Measurements from ENCODE around the gene DDTL. TPM values are rescaled to one million over a fixed set of nuclear protein-coding genes. Genes with fewer than 3 reads are reported as not detected.
"Not testable (repeated sequence)": the region's sequence is repeated elsewhere in the genome, so short reads cannot be mapped to it uniquely, and the experiment has no call there.

DDTL gene
- total RNA-seq, 4 donors from 2014 or later: 0.27 to 1.7 (median 1.4) TPM; not detected in 1

GRCh38 chr22:23970816-23971486 is 4.3 kb downstream of the DDTL start:
- TF ChIP-seq POLR2A (IDR thresholded peaks at IDR 0.05): no peak
- peaks cover 8 to 16% of the 10 kb centered on the region in 2 donors for H3K36me3 ChIP-seq
- no peaks in the 10 kb centered on the region for H3K27me3 ChIP-seq
- WGBS, 2 donors: 77 to 88% methylated on average over 6 of the region's 6 CpGs
- intact Hi-C loops (cut with DNase I): loop anchor here (5.0 kb wide), 1 partner anchor 44 kb away; no protein-coding TSS in a partner anchor
- no peak overlapping the region for H3K4me3 ChIP-seq (replicated peaks in 1 of 3)
- no peaks in the 10 kb centered on the region for H3K4me1 ChIP-seq
- no peaks in the 10 kb centered on the region for H3K9me3 ChIP-seq
- no peak overlapping the region for H3K27ac ChIP-seq
- DNase-seq: no peak

DNA sequence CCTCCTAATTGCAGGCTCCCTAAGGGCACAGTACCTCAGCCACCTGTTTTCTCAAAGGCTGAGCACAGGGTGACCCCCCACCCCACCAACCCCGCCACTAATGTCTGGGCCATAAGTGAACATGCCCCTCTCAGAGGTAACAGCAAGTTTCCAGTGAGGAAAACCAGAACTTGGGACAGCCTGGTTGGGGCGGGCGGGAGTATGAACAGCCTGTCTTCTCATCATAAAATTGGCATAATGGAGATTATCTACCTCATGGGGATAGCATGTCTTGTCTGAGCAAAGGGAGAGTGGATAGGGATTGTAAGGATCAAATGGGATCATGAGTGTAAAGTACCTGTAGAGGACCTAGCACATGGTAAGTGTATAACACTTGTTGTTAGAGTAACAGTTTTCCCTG is 5.2 kb downstream of the DDTL start:
- 94 to 97% methylated on average over 3 of the region's 3 CpGs for WGBS, 2 donors
- intact Hi-C loops (cut with DNase I): loop anchor here (5.0 kb wide), 1 partner anchor 45 kb away; no protein-coding TSS in a partner anchor
- not testable (repeated sequence) for DNase-seq

DNA sequence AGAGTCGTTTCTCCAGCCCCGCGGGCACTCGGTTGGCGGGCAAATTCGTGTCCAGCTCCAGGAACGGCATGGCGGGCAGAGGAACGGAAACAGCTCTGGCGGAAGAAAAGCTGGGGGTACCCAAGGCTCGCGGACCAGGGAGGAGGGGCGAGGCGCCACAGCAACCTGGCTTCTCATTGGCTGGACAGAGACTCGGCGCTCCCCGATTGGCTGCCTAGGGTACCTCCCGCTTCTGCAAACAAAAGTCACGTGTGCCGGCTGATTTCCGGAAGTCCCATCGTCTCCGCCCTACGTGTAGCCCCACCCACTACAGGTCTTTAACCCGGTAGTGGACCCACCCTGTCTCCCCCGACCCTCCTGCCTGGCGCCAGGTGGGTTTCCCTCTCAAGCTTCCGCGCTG is 7.7 kb downstream of the DDTL start, which contains the start of gene DDT:
Gene DDT (minus strand): TSS at position 97 of the 400 bp plus-strand sequence. CDS start 27 bp downstream, at position 70.
- not testable (repeated sequence) for DNase-seq; H3K9me3 ChIP-seq; H3K27ac ChIP-seq; H3K4me1 ChIP-seq; H3K4me3 ChIP-seq (replicated peaks in 1 of 3); H3K27me3 ChIP-seq
- intact Hi-C loops (cut with DNase I): loop anchor here (5.0 kb wide), 1 partner anchor 47 kb away; no protein-coding TSS in a partner anchor
- WGBS, 2 donors: no CpG with 5 or more reads among the region's 29 CpGs
- H3K36me3 ChIP-seq: peaks cover 8 to 16% of the 10 kb centered on the region in 2 donors

More for the DNA sequence above, 5.2 kb downstream of the DDTL start:
- H3K27ac ChIP-seq; H3K4me3 ChIP-seq (replicated peaks in 1 of 3); H3K4me1 ChIP-seq; H3K27me3 ChIP-seq; H3K9me3 ChIP-seq: not testable (repeated sequence)
- H3K36me3 ChIP-seq: peaks cover 8 to 16% of the 10 kb centered on the region in 2 donors

- intact Hi-C loops (cut with DNase I): loop anchor here (5.0 kb wide), 1 partner anchor 48 kb away; no protein-coding TSS in a partner anchor
- peaks cover 8 to 16% of the 10 kb centered on the region in 2 donors for H3K36me3 ChIP-seq
- no CpG with 5 or more reads among the region's 27 CpGs for WGBS, 2 donors
- H3K27ac ChIP-seq; H3K27me3 ChIP-seq; H3K4me1 ChIP-seq; H3K4me3 ChIP-seq (replicated peaks in 1 of 3); H3K9me3 ChIP-seq: not testable (repeated sequence)
- DNase-seq: peak in 1 of 2 donors; percentile 38
Measured at GRCh38 chr22:23974836-23975352, 8.2 kb downstream of the DDTL start.

GRCh38 chr22:23977304-23977703 is 10.6 kb downstream of the DDTL start:
- H3K4me1 ChIP-seq; H3K36me3 ChIP-seq; H3K4me3 ChIP-seq (replicated peaks in 1 of 3); H3K27me3 ChIP-seq; H3K9me3 ChIP-seq; H3K27ac ChIP-seq; intact Hi-C loops (cut with DNase I); DNase-seq: not testable (repeated sequence)
- no CpG with 5 or more reads among the region's 12 CpGs for WGBS, 2 donors

DNA sequence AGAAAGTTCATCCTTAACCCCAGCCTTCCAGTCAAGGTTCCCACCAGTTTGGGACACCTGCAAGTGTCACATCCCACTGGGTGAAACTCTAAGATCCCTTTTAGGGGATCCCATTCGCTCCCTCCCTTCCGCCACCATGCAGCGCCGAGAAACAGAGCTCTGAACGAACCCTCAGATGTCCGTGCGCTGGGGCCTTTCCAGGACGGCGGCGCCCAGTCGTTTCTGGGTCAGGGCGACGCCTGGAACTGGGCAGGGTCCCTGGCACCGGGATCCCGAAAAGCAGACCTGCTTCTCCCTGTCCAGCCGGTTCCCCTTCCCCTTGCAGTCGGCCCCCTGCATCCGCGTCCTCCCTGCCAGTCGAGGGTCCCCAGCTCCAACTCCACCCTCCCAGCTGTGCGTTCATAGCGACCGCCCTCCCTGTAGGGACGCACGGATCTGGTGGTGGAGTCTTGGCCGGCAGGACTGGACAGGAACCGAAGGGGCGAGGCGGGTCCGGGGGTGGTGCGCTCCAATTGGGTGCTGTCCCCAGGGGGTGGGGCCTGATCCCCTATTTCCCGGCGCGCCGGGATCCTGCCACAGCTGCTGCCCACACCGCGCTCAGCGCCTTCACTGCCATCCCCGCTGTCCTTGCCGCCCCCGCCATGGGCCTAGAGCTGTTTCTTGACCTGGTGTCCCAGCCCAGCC is 13.0 kb downstream of the DDTL start, which contains the start of gene GSTT2:
Gene GSTT2 (plus strand): TSS at position 578 of the 684 bp plus-strand sequence.
- H3K27ac ChIP-seq; H3K36me3 ChIP-seq; H3K4me3 ChIP-seq (replicated peaks in 1 of 3); intact Hi-C loops (cut with DNase I); H3K4me1 ChIP-seq; H3K27me3 ChIP-seq; DNase-seq; H3K9me3 ChIP-seq: not testable (repeated sequence)
- no CpG with 5 or more reads among the region's 41 CpGs for WGBS, 2 donors

DNA sequence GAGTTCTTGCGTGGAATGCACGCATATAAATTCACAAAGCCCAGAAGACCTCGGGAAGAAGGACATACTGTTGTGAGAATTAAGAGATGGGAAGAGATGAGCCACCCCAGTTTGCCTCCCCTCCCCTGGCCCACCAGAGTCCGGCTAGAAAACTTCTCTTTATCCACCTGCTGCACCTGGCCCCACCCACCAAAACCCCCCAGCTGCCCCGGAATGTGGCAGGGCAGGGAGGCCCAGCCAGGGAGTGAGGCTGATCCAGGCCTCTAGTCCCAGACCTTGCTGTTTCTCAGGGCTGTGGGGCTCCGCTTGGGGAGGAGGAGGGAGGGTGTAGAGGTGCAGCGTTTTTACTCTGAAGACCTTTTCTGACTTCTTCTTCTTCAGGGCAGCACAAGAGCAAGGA is 13.9 kb downstream of the DDTL start:
- H3K4me3 ChIP-seq (replicated peaks in 1 of 3); H3K27ac ChIP-seq; H3K36me3 ChIP-seq; DNase-seq; H3K9me3 ChIP-seq; H3K27me3 ChIP-seq; H3K4me1 ChIP-seq; intact Hi-C loops (cut with DNase I): not testable (repeated sequence)
- 72% methylated on average over 3 of the region's 7 CpGs; no CpG with 5 or more reads in 1 of the 2 donors for WGBS, 2 donors

GRCh38 chr22:23984430-23984829 is 17.7 kb downstream of the DDTL start:
- Histone ChIP-seq H3K4me3 (replicated peaks in 1 of 3) (no peak overlapping the region), H3K27me3 (no peaks in the 10 kb centered on the region), H3K9me3 (no peaks in the 10 kb centered on the region), H3K27ac (no peak overlapping the region), H3K4me1 (no peaks in the 10 kb centered on the region), H3K36me3 (no peaks in the 10 kb centered on the region)
- 55% methylated on average over 5 of the region's 6 CpGs; no CpG with 5 or more reads in 1 of the 2 donors for WGBS, 2 donors
- DNase-seq: no peak
- intact Hi-C loops (cut with DNase I): no loop called here
- TF ChIP-seq POLR2A (IDR thresholded peaks at IDR 0.05) (no peak), CTCF (IDR thresholded peaks at IDR 0.05) (peak in 1 of 6 experiments; percentile 47)

GRCh38 chr22:23986089-23986488 is 19.4 kb downstream of the DDTL start:
- intact Hi-C loops (cut with DNase I); H3K9me3 ChIP-seq; H3K4me1 ChIP-seq; H3K36me3 ChIP-seq; H3K4me3 ChIP-seq (replicated peaks in 1 of 3); H3K27ac ChIP-seq; H3K27me3 ChIP-seq; DNase-seq: not testable (repeated sequence)
- WGBS, 2 donors: 79% methylated on average over 8 of the region's 8 CpGs; no CpG with 5 or more reads in 1 of the 2 donors

DNA sequence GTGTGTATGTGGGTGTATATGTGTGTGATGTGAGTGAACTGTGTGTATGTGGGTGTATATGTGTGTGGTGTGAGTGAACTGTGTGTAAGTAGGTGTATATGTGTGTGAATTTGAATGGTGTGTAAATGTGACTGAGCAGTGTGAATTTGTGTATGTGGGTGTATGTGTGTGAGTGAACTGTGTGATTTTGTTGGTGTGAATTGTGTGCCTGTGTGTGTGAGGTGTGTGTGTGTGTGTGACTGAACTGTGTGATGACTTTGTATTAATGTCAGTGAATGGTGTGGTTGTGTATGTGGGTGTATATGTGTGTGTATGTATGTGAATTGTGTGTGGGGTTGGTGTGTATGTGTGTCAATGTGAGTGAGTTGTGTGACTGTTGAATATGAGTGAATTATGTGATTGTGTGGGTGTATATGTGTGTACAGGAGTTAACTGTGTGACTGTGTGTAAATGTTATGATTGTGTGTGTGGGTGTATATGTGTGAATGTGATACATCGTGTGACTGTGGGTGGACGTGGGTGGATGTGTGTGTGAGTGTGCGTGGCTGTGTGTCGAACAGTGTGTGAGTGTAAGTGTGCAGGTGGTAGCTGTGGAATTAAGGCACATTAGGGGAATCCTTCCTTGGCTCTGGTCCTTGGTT is 20.0 kb downstream of the DDTL start:
- intact Hi-C loops (cut with DNase I); H3K9me3 ChIP-seq; H3K4me1 ChIP-seq; H3K27ac ChIP-seq; H3K36me3 ChIP-seq; H3K4me3 ChIP-seq (replicated peaks in 1 of 3); H3K27me3 ChIP-seq; DNase-seq: not testable (repeated sequence)
- 71% methylated on average over 4 of the region's 4 CpGs; no CpG with 5 or more reads in 1 of the 2 donors for WGBS, 2 donors

Data from thyroid gland (tissue), 4 donors.